ENCODE results near the gene TSPAN31. TPM values are rescaled to one million over a fixed set of nuclear protein-coding genes. Genes with fewer than 3 reads are reported as not detected.
A peak's percentile ranks its signal among the peaks of the same experiment; 100 is the strongest.

TSPAN31 gene
- total RNA-seq, 1 donor from 2014 or later: 21.5 TPM

DNA sequence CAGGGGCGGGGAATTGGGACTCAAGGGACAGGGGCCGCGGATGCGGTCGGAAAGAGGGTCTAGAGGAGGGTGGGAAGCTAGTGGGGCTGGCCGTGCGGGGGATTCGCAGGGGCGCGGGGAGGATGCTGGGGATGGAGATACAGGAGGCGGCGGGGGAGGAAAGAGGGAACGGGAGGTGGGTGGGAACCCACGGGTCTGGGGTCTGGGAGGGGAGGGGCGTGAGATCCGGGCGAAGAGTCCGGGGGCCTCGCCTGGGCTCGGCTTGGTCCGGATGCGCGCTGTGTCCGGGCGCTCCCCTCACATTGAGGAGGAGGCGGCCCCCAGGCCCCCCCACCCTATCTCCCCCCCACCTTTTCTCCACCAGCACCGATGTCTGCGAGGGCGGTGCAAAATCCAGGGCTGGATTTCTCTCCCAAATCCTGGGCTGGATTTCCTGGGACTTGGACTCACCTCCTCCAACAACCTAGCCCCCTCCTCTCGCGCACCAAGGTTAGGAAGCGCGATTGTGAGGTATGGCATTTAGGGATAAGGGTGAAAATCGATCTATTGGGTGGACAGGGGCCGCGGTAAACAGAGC is 6.1 kb upstream of the TSPAN31 start, which contains the start of gene AGAP2:
Gene AGAP2 (minus strand): TSS at position 82 of the 577 bp plus-strand sequence. CDS start 496 bp downstream, outside the sequence.
- no peak within 1 kb of the TSS for H3K27ac Mint-ChIP-seq (ENCODE audit: unreplicated experiment)
- H3K27me3 Mint-ChIP-seq (ENCODE audit: low read depth): peaks cover 43% of the 10 kb centered on the region
- no peaks in the 10 kb centered on the region for H3K36me3 Mint-ChIP-seq (ENCODE audit: low read depth)
- TF ChIP-seq, protein P1, sequence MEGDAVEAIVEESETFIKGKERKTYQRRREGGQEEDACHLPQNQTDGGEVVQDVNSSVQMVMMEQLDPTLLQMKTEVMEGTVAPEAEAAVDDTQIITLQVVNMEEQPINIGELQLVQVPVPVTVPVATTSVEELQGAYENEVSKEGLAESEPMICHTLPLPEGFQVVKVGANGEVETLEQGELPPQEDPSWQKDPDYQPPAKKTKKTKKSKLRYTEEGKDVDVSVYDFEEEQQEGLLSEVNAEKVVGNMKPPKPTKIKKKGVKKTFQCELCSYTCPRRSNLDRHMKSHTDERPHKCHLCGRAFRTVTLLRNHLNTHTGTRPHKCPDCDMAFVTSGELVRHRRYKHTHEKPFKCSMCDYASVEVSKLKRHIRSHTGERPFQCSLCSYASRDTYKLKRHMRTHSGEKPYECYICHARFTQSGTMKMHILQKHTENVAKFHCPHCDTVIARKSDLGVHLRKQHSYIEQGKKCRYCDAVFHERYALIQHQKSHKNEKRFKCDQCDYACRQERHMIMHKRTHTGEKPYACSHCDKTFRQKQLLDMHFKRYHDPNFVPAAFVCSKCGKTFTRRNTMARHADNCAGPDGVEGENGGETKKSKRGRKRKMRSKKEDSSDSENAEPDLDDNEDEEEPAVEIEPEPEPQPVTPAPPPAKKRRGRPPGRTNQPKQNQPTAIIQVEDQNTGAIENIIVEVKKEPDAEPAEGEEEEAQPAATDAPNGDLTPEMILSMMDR (IDR thresholded peaks at IDR 0.05): no peak
- H3K4me3 Mint-ChIP-seq (ENCODE audit: unreplicated experiment): peak within 1 kb of the TSS; percentile 57
- peaks cover 22% of the 10 kb centered on the region for H3K4me1 Mint-ChIP-seq (ENCODE audit: low read depth)
- no peaks in the 10 kb centered on the region for H3K9me3 Mint-ChIP-seq (ENCODE audit: low read depth)
- DNase-seq (ENCODE audit: low spot score): peak; percentile 74

DNA sequence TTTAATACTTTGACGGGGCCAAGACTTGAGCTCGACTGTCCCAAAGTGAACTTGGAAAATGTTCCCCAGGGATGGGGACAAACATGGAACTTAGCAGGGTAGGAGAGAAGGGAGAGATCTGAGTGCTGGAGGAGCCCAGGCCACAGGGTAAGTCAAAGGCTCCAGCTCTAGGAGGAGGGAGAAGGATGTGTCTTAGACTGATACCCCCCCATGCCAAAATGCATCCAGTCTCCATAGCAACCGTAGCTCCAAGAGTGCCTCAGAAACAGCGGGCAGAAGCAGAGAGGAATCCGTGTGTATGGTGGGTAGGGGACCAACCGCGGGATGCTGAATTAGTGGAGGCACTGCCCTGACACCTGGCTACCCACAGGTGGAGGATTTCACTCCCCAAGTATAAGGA is 5.5 kb upstream of the TSPAN31 start:
- no peak overlapping the region for H3K27ac Mint-ChIP-seq (ENCODE audit: unreplicated experiment)
- H3K27me3 Mint-ChIP-seq (ENCODE audit: low read depth): peaks cover 41% of the 10 kb centered on the region
- peaks cover 25% of the 10 kb centered on the region for H3K4me1 Mint-ChIP-seq (ENCODE audit: low read depth)
- TF ChIP-seq, protein P1 (IDR thresholded peaks at IDR 0.05): no peak
- no peaks in the 10 kb centered on the region for H3K9me3 Mint-ChIP-seq (ENCODE audit: low read depth)
- no peak for DNase-seq (ENCODE audit: low spot score)
- no peaks in the 10 kb centered on the region for H3K36me3 Mint-ChIP-seq (ENCODE audit: low read depth)
- H3K4me3 Mint-ChIP-seq (ENCODE audit: unreplicated experiment): peak overlapping the region; percentile 57

DNA sequence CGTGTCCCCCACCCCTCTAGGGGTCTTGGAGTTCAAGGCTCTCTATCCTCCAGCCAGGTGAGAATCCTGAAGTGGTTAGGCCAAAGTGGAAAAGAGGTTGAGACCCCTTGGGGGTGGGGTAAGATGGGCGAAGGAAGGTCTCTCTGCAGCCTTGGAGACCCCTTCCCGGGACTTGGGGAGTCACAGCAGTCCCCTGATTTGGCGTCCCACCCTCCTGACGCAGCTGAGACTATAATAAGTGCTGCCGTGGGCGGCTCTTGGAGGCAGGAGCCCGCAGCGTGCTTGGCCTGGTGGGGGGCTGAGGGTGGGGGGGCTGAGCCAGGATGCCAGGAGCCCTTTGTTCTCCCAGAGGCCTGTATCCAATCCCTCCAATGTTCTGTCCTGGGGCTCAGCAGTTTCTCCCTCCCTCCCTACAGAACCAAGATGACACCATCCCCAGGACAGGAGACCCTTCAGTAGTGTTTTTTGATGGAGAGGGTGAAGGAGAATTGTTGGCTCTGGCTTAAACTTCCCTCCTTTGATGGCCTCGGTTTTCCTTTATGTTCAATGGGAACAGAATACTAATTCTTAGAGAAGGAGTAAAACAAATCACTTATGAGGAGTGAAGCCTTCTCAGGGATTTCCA is 4.8 kb upstream of the TSPAN31 start:
- Mint-ChIP-seq H3K36me3 (ENCODE audit: low read depth) (no peaks in the 10 kb centered on the region), H3K9me3 (ENCODE audit: low read depth) (no peaks in the 10 kb centered on the region), H3K27me3 (ENCODE audit: low read depth) (peaks cover 35% of the 10 kb centered on the region), H3K4me3 (ENCODE audit: unreplicated experiment) (no peak overlapping the region), H3K27ac (ENCODE audit: unreplicated experiment) (no peak overlapping the region), H3K4me1 (ENCODE audit: low read depth) (peaks cover 30% of the 10 kb centered on the region)
- TF ChIP-seq, protein P1 (IDR thresholded peaks at IDR 0.05): no peak
- DNase-seq (ENCODE audit: low spot score): no peak

DNA sequence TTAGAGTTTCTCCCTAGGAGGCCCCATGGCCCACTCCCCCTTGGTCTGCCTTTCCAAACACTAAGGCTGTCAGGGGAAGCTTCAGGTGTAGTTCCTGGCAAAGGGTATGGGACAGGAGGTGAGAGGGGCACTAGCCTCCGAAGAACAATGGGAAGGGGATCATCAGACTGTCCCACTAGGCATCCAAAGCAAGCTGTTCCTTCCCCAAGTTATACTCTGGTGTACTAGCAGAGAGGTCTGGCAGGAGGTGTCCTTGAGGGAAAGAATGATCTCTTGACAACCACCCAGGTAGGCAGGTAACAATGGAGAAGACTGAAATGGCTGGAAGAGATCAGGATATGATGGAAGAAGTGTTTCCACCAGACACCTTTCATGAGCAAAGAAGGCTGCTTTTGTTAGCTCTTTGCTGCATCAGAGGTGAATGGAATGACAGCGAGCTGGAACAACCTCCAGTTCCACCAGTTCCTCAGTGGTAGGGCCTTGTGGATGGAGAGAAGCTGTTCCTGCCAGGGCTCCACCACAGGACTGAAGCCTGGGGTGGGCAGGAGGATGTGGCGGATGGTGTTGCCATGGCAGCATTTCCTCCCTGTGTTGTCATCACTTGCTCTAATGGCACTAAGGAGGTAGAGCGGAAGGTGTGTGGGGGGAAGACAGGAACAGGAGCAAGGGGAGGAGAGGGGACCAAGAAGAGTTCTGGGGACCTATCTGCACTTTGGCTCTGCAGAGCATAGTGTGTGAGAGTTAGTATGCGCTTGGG is 4.0 kb upstream of the TSPAN31 start:
- Mint-ChIP-seq H3K36me3 (ENCODE audit: low read depth) (no peaks in the 10 kb centered on the region), H3K4me1 (ENCODE audit: low read depth) (peaks cover 31% of the 10 kb centered on the region), H3K9me3 (ENCODE audit: low read depth) (no peaks in the 10 kb centered on the region), H3K27me3 (ENCODE audit: low read depth) (peaks cover 33% of the 10 kb centered on the region), H3K27ac (ENCODE audit: unreplicated experiment) (no peak overlapping the region), H3K4me3 (ENCODE audit: unreplicated experiment) (no peak overlapping the region)
- no peak for DNase-seq (ENCODE audit: low spot score)
- TF ChIP-seq, protein P1 (IDR thresholded peaks at IDR 0.05): no peak

DNA sequence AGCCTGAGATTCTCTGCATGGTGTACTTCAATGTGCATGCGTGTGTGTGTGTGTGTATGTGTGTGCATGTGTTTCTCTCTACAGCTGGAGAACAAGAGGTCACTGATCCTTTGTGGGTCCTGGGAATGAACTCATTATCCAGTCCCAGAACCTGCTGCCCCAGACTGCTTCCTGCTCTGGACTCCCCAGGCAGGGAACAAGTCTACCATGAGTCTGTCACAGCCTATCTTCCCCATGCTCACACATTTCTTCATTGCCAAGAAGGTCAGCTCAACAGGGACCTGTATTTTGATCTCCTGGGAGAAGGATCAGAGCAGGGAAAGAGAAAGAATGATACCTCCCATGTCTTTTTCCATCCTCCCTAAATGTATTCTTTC is 3.4 kb upstream of the TSPAN31 start:
- H3K27ac Mint-ChIP-seq (ENCODE audit: unreplicated experiment): no peak overlapping the region

More for the DNA sequence above, 3.4 kb upstream of the TSPAN31 start:
- peaks cover 2% of the 10 kb centered on the region for H3K36me3 Mint-ChIP-seq (ENCODE audit: low read depth)
- peaks cover 30% of the 10 kb centered on the region for H3K27me3 Mint-ChIP-seq (ENCODE audit: low read depth)
- no peaks in the 10 kb centered on the region for H3K9me3 Mint-ChIP-seq (ENCODE audit: low read depth)
- no peak for DNase-seq (ENCODE audit: low spot score)
- peaks cover 33% of the 10 kb centered on the region for H3K4me1 Mint-ChIP-seq (ENCODE audit: low read depth)
- no peak overlapping the region for H3K4me3 Mint-ChIP-seq (ENCODE audit: unreplicated experiment)
- TF ChIP-seq, protein P1 (IDR thresholded peaks at IDR 0.05): no peak

All from chondrocyte (in vitro differentiated cells).